Bronchial epithelial cell (primary cell): Measurements from ENCODE around the gene LRP1B. TPM values are rescaled to one million over a fixed set of nuclear protein-coding genes. Genes with fewer than 3 reads are reported as not detected.

Experiments used
- DNase-seq: peaks from one replicate; pipeline ENCODE4 v3.0.0-alpha.2; 2010; ENCODE audit warnings: low read depth
- FAIRE-seq: peaks from 2 replicates; lab custom pipeline; 2011; peaks lifted over from hg19 to GRCh38; lab: Jason Lieb, UNC
- H3K27me3 ChIP-seq: 2 replicates; pipeline ENCODE4 v1.5.1; 2011; ENCODE audit warnings: low read length; ENCODE audit not compliant: control insufficient read depth, insufficient read depth
- H3K36me3 ChIP-seq: 2 replicates; pipeline ENCODE4 v1.5.1; 2011; ENCODE audit warnings: low read length; ENCODE audit not compliant: control insufficient read depth, insufficient read depth
- H3K4me3 ChIP-seq: 2 replicates; pipeline ENCODE4 v1.5.1; 2011; ENCODE audit warnings: mild to moderate bottlenecking, low read depth, low read length, control low read depth
- total RNA-seq: library from RNA; depleted of rRNA; stranded (reverse); fragments of >200 nt; gene quantifications from 2 replicates; pipeline ENCODE4 v1.2.1, GENCODE V29; 2014
- TF ChIP-seq, protein P1 (sequence below): IDR thresholded peaks from 2 replicates; pipeline ENCODE4 v1.5.1; 2011; ENCODE audit warnings: mild to moderate bottlenecking, moderate library complexity, low read length, control low read depth, inconsistent platforms; ENCODE audit not compliant: insufficient read depth, severe bottlenecking

The LRP1B gene
- total RNA-seq, 1 donor from 2014 or later: under 0.01 TPM

DNA sequence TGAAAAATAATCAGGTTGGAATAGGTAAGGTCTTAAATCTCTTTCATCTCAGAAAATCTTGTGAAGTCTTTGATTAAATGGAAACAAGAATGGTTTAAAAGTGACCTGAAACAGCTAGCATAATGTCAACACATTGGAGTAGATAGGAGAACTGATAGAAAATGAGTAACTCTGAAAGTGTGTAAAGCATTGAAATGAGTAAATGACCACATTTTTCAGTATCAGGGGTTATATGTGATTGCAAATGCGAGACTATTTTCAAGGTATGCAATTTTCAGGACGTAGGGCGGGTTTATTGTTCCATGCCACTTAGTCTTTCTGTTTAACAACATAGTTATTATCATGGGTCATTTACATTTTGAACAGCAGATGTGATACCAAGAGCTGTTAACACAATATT is 1383.2 kb downstream of the LRP1B start:
- Histone ChIP-seq H3K4me3 (no peak overlapping the region), H3K36me3 (no peaks in the 10 kb centered on the region), H3K27me3 (no peaks in the 10 kb centered on the region)
- FAIRE-seq: no peak
- no peak for DNase-seq
- TF ChIP-seq, protein P1, sequence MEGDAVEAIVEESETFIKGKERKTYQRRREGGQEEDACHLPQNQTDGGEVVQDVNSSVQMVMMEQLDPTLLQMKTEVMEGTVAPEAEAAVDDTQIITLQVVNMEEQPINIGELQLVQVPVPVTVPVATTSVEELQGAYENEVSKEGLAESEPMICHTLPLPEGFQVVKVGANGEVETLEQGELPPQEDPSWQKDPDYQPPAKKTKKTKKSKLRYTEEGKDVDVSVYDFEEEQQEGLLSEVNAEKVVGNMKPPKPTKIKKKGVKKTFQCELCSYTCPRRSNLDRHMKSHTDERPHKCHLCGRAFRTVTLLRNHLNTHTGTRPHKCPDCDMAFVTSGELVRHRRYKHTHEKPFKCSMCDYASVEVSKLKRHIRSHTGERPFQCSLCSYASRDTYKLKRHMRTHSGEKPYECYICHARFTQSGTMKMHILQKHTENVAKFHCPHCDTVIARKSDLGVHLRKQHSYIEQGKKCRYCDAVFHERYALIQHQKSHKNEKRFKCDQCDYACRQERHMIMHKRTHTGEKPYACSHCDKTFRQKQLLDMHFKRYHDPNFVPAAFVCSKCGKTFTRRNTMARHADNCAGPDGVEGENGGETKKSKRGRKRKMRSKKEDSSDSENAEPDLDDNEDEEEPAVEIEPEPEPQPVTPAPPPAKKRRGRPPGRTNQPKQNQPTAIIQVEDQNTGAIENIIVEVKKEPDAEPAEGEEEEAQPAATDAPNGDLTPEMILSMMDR: no peak

DNA sequence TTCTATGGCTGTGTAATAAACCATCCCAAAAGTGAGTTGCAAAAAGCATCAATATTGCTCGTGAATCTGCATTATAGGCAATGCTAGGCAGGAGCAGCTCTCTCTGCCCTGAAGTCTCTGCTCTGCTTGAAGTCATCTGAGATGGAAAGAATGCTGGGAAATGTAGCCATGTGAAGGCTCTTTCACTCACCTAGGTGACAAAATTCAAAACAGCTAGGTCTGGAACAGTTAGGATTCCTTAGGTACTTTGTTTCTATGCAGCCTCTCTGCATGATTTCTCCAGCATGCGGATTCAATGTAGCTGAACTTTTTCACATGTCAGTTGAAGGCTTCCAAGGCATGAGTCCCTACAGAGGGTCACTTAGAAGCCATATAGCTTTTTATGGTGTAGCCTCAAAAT is 1383.7 kb downstream of the LRP1B start:
- no peak for FAIRE-seq
- TF ChIP-seq, protein P1: no peak
- Histone ChIP-seq H3K4me3 (no peak overlapping the region), H3K36me3 (no peaks in the 10 kb centered on the region), H3K27me3 (no peaks in the 10 kb centered on the region)
- no peak for DNase-seq

- TF ChIP-seq, protein P1: no peak
- Histone ChIP-seq H3K36me3 (no peaks in the 10 kb centered on the region), H3K4me3 (no peak overlapping the region), H3K27me3 (no peaks in the 10 kb centered on the region)
- FAIRE-seq (no peak), DNase-seq (no peak)
Measured at GRCh38 chr2:140744379-140744778, 1386.4 kb downstream of the LRP1B start.

DNA sequence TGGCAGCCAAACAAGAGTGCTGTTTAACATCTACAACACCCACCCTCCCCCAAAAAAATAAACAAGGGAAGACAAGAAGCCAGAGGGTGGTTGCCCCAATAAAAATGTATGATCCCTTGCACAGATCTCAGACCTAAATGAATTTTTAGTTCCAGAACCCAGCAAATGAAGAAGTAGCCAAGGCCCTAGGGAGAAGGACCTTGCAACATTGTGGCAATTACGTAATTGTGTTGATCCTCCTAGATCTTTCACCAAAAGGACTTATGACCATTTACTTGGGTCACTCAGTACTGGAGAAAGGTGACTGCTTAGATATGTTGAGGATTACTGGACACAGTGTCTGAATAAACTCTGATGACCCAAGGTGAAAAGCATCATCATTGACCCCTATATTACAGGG is 1393.8 kb downstream of the LRP1B start:
- no peak for DNase-seq
- no peaks in the 10 kb centered on the region for H3K36me3 ChIP-seq
- TF ChIP-seq, protein P1: no peak
- no peak for FAIRE-seq
- no peak overlapping the region for H3K4me3 ChIP-seq
- H3K27me3 ChIP-seq: no peaks in the 10 kb centered on the region

DNA sequence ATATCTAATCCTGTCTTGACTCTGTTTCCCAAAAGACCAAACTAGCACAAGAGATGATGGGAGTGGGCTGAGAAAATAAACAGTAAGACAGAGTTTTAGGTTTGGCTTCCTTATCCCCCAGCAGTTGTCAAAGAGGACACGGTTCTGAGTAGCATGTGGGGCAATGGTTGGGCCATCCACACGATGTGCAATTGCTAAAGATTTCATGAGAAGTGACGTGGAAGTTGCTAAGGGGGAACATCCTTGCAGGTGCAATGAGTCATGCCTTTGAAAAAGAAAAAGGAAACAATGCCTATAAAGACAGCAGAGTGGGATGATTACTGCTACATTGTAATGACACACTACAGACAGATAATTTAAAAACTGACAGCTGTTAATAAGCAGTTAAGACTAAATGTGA is 1395.8 kb downstream of the LRP1B start:
- peak; percentile 18 for FAIRE-seq
- no peak for DNase-seq
- H3K4me3 ChIP-seq: no peak overlapping the region
- no peaks in the 10 kb centered on the region for H3K27me3 ChIP-seq
- H3K36me3 ChIP-seq: no peaks in the 10 kb centered on the region
- TF ChIP-seq, protein P1: no peak

- TF ChIP-seq, protein P1: no peak
- FAIRE-seq (no peak), DNase-seq (no peak)
- no peaks in the 10 kb centered on the region for H3K36me3 ChIP-seq
- H3K27me3 ChIP-seq: no peaks in the 10 kb centered on the region
- no peak overlapping the region for H3K4me3 ChIP-seq
Measured at GRCh38 chr2:140718999-140719398, 1411.8 kb downstream of the LRP1B start.
